ENCODE measurements around the gene KIAA0930.

The KIAA0930 gene

GRCh38 chr22:45237065-45237990 lies 3.4 kb downstream of the KIAA0930 start:
- DNase-seq (ENCODE audit: low spot score): no peak

GRCh38 chr22:45235851-45236342 lies 4.8 kb downstream of the KIAA0930 start:
- DNase-seq (ENCODE audit: low spot score): peak; percentile 67

- peak; percentile 76 for DNase-seq (ENCODE audit: low spot score)
These were observed 5.5 kb downstream of the KIAA0930 start for GRCh38 chr22:45235101-45235777.

- no peak for DNase-seq (ENCODE audit: low spot score)
These were observed 6.9 kb downstream of the KIAA0930 start for GRCh38 chr22:45233827-45234226.

GRCh38 chr22:45233386-45233785 lies 7.3 kb downstream of the KIAA0930 start:
- no peak for DNase-seq (ENCODE audit: low spot score)

- no peak for DNase-seq (ENCODE audit: low spot score)
These were observed 9.4 kb downstream of the KIAA0930 start for GRCh38 chr22:45231293-45231692.

- DNase-seq (ENCODE audit: low spot score): no peak
These were observed 10.5 kb downstream of the KIAA0930 start for GRCh38 chr22:45230026-45230721.

- DNase-seq (ENCODE audit: low spot score): no peak
These were observed 11.5 kb downstream of the KIAA0930 start for GRCh38 chr22:45229181-45229580.

- no peak for DNase-seq (ENCODE audit: low spot score)
These were observed 12.3 kb downstream of the KIAA0930 start for GRCh38 chr22:45228401-45228754.

GRCh38 chr22:45227645-45228400 lies 12.9 kb downstream of the KIAA0930 start:
- DNase-seq (ENCODE audit: low spot score): no peak

GRCh38 chr22:45226503-45227186 lies 14.0 kb downstream of the KIAA0930 start:
- no peak for DNase-seq (ENCODE audit: low spot score)

GRCh38 chr22:45225732-45226502 lies 14.8 kb downstream of the KIAA0930 start:
- no peak for DNase-seq (ENCODE audit: low spot score)

- DNase-seq (ENCODE audit: low spot score): no peak
These were observed 15.5 kb downstream of the KIAA0930 start for GRCh38 chr22:45224988-45225731.

GRCh38 chr22:45224331-45224730 lies 16.4 kb downstream of the KIAA0930 start:
- no peak for DNase-seq (ENCODE audit: low spot score)

- no peak for DNase-seq (ENCODE audit: low spot score)
These were observed 17.2 kb downstream of the KIAA0930 start for GRCh38 chr22:45223304-45224117.

GRCh38 chr22:45221201-45221600 lies 19.5 kb downstream of the KIAA0930 start:
- no peak for DNase-seq (ENCODE audit: low spot score)

GRCh38 chr22:45218976-45219375 lies 21.7 kb downstream of the KIAA0930 start:
- no peak for DNase-seq (ENCODE audit: low spot score)

GRCh38 chr22:45217806-45218205 lies 22.9 kb downstream of the KIAA0930 start:
- no peak for DNase-seq (ENCODE audit: low spot score)

GRCh38 chr22:45217345-45217744 lies 23.3 kb downstream of the KIAA0930 start:
- DNase-seq (ENCODE audit: low spot score): no peak
